Thyroid gland (tissue), 4 donors: ENCODE results near the gene DIS3L2.

Experiments
- CTCF ChIP-seq, 6 experiments: fragments of 200-600 bp in 3 of 6; fragments of 450-650 bp in 3 of 6; sonication (generic) in 3 of 6; IDR thresholded peaks; one replicate each; pipeline ENCODE4 v1.5.1; 2016 to 2019; ENCODE audit warnings: antibody characterized with exemption in 6 of 6, mild to moderate bottlenecking in 2 of 6, inconsistent platforms in 1 of 6, moderate library complexity in 1 of 6
- POLR2A ChIP-seq, 2 donors: fragments of 450-650 bp; IDR thresholded peaks; one replicate each; pipeline ENCODE4 v1.6.1; 2017; ENCODE audit warnings: antibody characterized with exemption in 2 of 2, mild to moderate bottlenecking in 2 of 2, moderate library complexity in 1 of 2

GRCh38 chr2:232104076-232104646 is 142.6 kb downstream of the DIS3L2 start:
- peak in 2 of 6 experiments; percentile 10 to 20 for TF ChIP-seq CTCF (IDR thresholded peaks at IDR 0.05)
- no peak for TF ChIP-seq POLR2A (IDR thresholded peaks at IDR 0.05)
